ENCODE results near the gene CNN3. TPM values are rescaled to one million over a fixed set of nuclear protein-coding genes. Genes with fewer than 3 reads are reported as not detected.
A peak's percentile ranks its signal among the peaks of the same experiment; 100 is the strongest.

CNN3 gene
- polyA plus RNA-seq, 3 donors: 384 to 421 (median 389) TPM

- no peak for DNase-seq (ENCODE audit: low read depth in 3 of 3, low spot score in 2 of 3)
Measured at GRCh38 chr1:94863297-94863911, 63.5 kb downstream of the CNN3 start.

GRCh38 chr1:94862718-94863117 lies 64.2 kb downstream of the CNN3 start:
- DNase-seq (ENCODE audit: low read depth in 3 of 3, low spot score in 2 of 3): no peak

- DNase-seq (ENCODE audit: low read depth in 3 of 3, low spot score in 2 of 3): no peak
Measured at GRCh38 chr1:94859174-94859573, 67.7 kb downstream of the CNN3 start.

- DNase-seq (ENCODE audit: low read depth in 3 of 3, low spot score in 2 of 3): no peak
Measured at GRCh38 chr1:94858276-94858675, 68.6 kb downstream of the CNN3 start.

- DNase-seq (ENCODE audit: low read depth in 3 of 3, low spot score in 2 of 3): no peak
Measured at GRCh38 chr1:94856868-94857267, 70.0 kb downstream of the CNN3 start.

- DNase-seq (ENCODE audit: low read depth in 3 of 3, low spot score in 2 of 3): no peak
Measured at GRCh38 chr1:94856004-94856403, 70.9 kb downstream of the CNN3 start.

- DNase-seq (ENCODE audit: low read depth in 3 of 3, low spot score in 2 of 3): no peak
Measured at GRCh38 chr1:94855307-94855700, 71.6 kb downstream of the CNN3 start.

- peak; percentile 72 to 79 (median 78) for DNase-seq (ENCODE audit: low read depth in 3 of 3, low spot score in 2 of 3)
Measured at GRCh38 chr1:94854458-94855306, 72.2 kb downstream of the CNN3 start.

GRCh38 chr1:94852788-94853187 lies 74.1 kb downstream of the CNN3 start:
- DNase-seq (ENCODE audit: low read depth in 3 of 3, low spot score in 2 of 3): no peak

- DNase-seq (ENCODE audit: low read depth in 3 of 3, low spot score in 2 of 3): no peak
Measured at GRCh38 chr1:94851571-94851970, 75.3 kb downstream of the CNN3 start.

Other genes starting within 250 kb of the CNN3 start
- gene SLC44A3, start 106.8 kb downstream of the CNN3 start, polyA plus RNA-seq (ENCODE audit: insufficient read length in 3 of 3): 100 to 1,000 TPM in 1 of 3 donors, 10 to 100 TPM in 2; 83.5 to 123 (median 88.6) TPM
- gene ALG14, start 145.8 kb upstream of the CNN3 start, polyA plus RNA-seq (ENCODE audit: insufficient read length in 3 of 3): 10 to 100 TPM; 11.6 to 16.2 (median 14.3) TPM
- 1 to 10 TPM; 6.3 to 6.8 (median 6.7) TPM for gene TLCD4, start 190.2 kb upstream of the CNN3 start, polyA plus RNA-seq (ENCODE audit: insufficient read length in 3 of 3)